WI38 (cell line): ENCODE measurements around the gene LRMDA.

ENCODE experiments used
- H3K4me3 ChIP-seq: 2 replicates; pipeline ENCODE4 v1.5.1; 2011; ENCODE audit warnings: low read depth, mild to moderate bottlenecking, control low read depth, low read length
- CTCF ChIP-seq: IDR thresholded peaks from 2 replicates; pipeline ENCODE4 v1.5.1; 2012; ENCODE audit warnings: low read depth, mild to moderate bottlenecking, control low read depth, low read length

Gene LRMDA

GRCh38 chr10:75982611-75983369 lies 551.4 kb downstream of the LRMDA start:
- no peak overlapping the region for H3K4me3 ChIP-seq
- TF ChIP-seq CTCF: no peak

- TF ChIP-seq CTCF: no peak
- H3K4me3 ChIP-seq: no peak overlapping the region
Observed at GRCh38 chr10:75984067-75984466, 552.6 kb downstream of the LRMDA start.

GRCh38 chr10:75987616-75988015 lies 556.2 kb downstream of the LRMDA start:
- H3K4me3 ChIP-seq: no peak overlapping the region
- no peak for TF ChIP-seq CTCF

GRCh38 chr10:75994357-75995040 lies 563.1 kb downstream of the LRMDA start:
- no peak overlapping the region for H3K4me3 ChIP-seq
- TF ChIP-seq CTCF: no peak

- no peak overlapping the region for H3K4me3 ChIP-seq
- TF ChIP-seq CTCF: no peak
Observed at GRCh38 chr10:75995041-75995430, 563.6 kb downstream of the LRMDA start.

GRCh38 chr10:75995720-75996119 lies 564.3 kb downstream of the LRMDA start:
- no peak for TF ChIP-seq CTCF
- no peak overlapping the region for H3K4me3 ChIP-seq

- no peak overlapping the region for H3K4me3 ChIP-seq
- TF ChIP-seq CTCF: no peak
Observed at GRCh38 chr10:75999001-75999400, 567.6 kb downstream of the LRMDA start.
